NCI-H187 treated with DMSO at 0.1 percent for 48 hours (cell line): Measurements from ENCODE around the gene MCRS1.
A peak's percentile ranks its signal among the peaks of the same experiment; 100 is the strongest.

Experiments used
- DNase-seq: peaks from one replicate; lab custom pipeline; 2025; lab: John Stamatoyannopoulos, UW

The MCRS1 gene

GRCh38 chr12:49556391-49557186 is 11.4 kb downstream of the MCRS1 start:
- DNase-seq: no peak

DNA sequence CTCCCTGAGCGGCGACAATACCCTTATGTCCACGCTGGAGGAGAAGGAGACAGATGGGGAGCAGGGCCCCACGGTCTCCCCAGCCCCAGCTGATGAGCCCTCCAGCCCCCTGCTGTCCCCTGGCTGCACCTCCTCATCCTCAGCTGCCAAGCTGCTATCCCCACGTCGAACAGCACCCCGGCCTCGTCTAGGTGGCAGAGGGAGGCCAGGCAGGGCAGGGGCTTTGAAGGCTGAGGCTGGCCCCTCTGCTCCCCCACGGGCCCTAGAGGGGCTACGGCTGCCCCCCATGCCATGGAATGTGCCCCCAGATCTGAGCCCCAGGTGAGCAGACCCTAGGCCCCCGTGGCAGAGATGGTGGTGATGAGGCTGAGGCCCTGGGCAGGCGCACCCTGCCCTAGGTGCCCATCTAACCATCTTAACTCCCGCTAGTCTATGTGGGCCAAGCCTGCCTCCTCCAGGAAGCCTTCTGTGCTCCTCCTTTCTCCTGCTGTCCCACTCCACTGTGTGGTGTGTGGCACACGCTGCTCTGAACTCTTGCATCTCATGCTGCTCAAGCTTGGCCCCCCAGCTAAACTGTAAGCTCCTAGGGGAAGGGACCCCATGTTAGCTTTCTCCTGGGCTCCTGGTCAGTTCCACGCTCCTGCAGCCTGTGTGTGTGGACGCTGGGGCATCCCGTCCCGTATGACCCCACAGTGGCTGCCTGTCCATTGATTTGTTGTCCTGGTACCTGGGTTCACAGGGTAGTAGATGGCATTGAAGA is 12.1 kb downstream of the MCRS1 start:
- DNase-seq: no peak

- DNase-seq: no peak
Observed at GRCh38 chr12:49554266-49554665, 13.7 kb downstream of the MCRS1 start.

GRCh38 chr12:49553512-49554088 is 14.3 kb downstream of the MCRS1 start:
- DNase-seq: no peak

DNA sequence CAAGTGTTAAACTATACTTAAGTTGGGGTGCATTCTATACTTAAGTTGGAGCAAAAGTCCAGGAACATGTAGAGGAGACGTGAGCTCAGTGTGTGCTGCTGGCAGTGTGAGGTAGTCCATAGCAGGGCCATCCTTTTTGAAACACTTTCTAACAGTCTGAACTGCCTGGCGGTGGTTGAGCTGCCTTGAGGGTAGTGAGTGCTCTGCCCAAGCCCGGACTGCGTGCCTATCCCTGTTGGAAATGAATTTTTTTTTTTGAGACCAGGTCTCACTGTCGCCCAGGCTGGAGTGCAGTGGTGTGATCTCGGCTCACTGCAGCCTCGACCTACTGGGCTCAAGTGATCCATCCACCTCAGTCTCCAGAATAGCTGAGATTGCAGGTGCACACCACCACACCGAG is 15.0 kb downstream of the MCRS1 start:
- no peak for DNase-seq

- DNase-seq: no peak
Observed at GRCh38 chr12:49552425-49552824, 15.5 kb downstream of the MCRS1 start.

DNA sequence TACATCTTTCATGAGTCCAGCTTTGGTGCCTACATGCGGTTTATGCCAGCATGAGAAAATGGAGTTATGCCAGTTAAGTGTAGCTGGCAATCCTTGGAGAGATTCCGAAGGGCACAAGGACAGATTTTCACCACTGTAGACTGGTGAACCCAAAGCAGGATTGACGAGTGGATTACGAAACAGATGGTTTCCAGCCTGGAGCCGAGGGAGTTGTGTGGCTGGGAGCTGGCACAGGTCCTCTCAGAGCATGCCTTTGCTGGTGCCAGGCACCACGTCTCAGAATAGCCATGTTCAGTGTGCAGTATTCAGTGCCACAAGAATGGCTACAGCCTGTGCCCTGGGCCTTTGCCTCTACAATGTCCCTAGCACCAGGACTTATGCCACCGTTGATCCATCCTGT is 15.9 kb downstream of the MCRS1 start:
- no peak for DNase-seq

DNA sequence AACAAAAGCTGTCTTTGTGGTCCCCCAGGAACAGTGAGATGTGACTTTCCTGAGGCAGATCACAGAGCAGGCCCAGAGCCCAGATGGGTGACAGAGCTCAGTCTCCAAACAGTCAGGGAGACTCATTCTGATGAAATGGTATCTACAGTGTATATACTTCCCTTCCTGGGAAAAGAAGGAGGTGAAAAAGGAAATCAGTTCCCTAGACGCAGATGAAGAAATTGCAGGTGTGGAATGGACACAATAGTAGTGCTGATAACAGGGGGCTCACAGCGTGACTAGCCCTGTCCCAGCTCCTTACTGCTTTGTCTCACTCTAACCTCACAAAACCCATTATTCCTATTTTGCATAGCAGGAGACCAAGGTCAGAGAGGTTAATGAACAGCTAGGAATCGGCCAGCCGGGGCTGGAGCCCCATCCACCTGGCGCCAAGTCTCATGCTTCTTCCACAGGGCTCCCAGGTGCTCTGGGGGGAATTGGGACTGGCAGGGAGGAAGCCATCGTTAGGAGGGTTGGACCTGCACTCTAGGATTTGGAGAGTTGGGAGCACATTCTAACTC is 17.2 kb downstream of the MCRS1 start:
- no peak for DNase-seq

GRCh38 chr12:49549735-49550692 is 17.9 kb downstream of the MCRS1 start:
- DNase-seq: peak; percentile 40

DNA sequence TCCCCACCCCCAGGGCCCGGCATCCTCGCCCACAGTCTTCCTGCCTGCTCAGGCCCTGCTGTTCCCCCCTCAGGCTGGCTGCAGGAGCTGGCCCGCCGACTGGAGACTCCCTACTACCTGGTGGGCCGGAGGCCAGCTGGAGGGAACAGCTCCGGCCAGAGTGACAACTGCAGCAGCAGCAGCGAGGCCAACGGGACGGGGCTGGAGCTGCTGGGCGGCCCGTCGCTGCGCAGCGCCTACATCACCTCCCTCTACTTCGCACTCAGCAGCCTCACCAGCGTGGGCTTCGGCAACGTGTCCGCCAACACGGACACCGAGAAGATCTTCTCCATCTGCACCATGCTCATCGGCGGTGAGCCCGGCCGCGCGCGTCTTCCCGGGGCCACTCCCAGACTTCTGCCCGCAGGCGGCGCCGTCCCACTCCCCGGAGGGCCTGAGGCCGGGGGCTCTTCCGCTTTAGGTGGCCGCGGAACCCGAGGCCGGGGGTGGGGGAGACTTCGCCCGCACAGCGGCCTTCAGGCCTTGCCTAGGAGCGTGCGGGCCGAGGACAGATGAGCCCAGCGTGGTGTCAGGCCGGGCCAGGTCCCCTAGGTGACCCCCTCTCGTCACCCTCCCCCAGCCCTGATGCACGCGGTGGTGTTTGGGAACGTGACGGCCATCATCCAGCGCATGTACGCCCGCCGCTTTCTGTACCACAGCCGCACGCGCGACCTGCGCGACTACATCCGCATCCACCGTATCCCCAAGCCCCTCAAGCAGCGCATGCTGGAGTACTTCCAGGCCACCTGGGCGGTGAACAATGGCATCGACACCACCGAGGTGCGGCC is 18.9 kb downstream of the MCRS1 start:
- no peak for DNase-seq

DNA sequence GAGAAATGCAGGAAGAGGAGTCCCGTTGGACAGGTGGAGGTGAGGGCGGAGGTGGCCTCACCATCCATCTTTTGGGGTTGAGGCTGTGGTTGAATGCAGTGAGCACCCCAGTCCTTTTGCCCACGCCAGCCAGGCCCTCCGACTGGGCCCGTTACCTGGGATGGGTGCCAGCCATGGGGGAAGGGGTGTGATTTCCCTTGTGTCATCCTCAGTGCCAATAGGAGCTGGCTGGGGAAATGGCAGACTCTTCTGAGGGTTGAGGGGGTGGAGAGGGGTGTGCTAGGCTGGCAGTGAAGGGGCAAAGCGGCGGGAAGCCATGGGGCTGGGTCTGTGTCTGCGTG is 19.5 kb downstream of the MCRS1 start:
- DNase-seq: no peak

GRCh38 chr12:49547090-49547690 is 20.8 kb downstream of the MCRS1 start:
- no peak for DNase-seq

- DNase-seq: no peak
Observed at GRCh38 chr12:49546481-49546880, 21.5 kb downstream of the MCRS1 start.

DNA sequence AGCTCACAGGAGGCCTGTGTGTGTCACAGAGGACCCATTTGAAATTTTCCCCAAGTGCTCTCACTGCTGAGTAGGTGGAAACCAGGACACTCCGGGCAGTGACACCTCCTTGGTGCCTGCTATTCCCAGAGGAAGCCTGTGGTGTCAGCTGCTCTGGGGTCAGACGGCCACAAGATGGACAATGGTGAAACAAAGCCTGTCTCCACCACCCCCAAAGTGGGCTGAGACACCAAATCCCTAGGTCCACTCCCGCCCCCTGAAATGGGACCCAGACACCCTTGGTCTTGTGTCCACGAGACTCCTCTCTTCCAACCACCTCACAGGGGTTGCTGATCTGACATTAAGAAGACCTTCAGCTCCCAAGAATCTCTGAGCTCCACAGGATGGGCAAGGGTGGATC is 22.1 kb downstream of the MCRS1 start:
- no peak for DNase-seq

GRCh38 chr12:49543914-49544815 is 23.8 kb downstream of the MCRS1 start:
- DNase-seq: no peak

DNA sequence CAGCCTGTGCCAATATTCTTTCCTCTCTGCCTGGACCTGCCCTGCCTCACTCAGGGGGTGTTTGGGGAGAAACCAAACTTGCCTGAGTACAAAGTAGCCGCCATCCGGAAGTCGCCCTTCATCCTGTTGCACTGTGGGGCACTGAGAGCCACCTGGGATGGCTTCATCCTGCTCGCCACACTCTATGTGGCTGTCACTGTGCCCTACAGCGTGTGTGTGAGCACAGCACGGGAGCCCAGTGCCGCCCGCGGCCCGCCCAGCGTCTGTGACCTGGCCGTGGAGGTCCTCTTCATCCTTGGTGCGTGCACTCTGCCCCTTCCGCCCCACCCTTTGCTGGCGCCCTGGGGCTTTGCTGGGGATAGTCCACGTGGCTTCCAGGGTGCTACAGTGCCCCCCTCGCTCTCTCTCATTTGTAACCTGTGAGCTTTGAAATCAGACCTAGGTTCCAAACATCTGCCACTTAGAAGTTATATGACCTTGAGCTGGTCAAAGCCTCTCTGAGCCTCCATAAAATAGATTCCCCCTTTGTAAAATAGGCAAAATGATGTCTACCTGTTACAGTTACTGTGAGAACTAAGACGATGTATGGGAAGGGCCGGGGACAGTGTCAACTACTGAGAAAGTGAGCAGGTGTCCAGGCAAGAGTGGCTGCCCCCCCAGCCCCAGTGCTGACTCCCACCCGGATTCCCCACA is 24.6 kb downstream of the MCRS1 start:
- no peak for DNase-seq

DNA sequence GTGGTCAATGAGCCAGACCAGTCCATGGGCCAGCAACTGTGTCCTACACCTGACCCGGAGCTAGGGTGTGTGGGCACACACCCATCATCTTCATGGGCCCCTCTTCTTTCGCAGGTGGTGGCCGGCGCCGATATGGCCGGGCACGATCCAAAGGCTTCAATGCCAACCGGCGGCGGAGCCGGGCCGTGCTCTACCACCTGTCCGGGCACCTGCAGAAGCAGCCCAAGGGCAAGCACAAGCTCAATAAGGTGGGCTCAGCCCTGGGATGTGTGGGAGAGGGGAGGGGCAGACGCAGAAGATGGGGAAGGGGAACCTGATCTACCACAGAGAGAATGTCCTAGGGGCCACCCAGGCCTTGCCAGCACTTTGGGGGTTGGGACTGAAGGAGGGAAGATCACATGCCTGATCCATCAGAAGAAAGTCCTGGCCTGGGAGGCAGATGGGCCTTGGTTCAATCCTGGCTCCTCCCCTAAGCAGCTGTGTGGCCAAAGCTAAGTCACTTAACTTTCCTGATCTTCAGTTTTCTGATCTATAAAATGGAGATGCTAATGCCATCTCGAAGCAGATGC is 25.3 kb downstream of the MCRS1 start:
- DNase-seq: no peak

DNA sequence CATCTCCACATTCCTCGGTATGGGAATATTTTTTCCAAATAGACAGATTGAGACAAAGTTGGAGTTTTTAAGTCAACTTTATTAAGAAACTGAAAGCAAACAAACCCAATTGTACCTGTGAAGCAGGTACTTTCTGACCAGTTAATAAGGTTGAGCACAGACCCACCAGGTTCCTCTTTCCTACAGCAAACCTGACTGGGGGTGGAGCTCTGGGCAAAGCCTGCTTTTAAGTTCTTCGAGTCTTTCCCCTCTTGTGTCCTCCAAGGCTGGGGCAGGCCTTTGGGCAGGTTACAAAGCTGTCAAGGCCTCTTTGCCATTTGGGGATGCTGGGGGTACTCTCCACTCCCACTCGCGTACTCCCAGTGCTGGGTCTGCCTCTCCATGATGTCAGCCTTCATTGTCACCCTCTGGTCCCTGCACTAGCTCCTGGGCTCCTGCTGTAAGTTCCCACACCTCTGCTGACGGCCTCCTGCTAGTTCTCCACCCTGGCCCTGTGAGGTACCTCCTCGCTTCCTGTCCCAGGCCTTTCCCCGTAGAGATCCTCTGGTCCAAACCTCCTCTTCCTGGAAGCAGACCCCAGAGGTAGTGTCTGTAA is 25.9 kb downstream of the MCRS1 start:
- no peak for DNase-seq
